HCT116 (cell line): Measurements from ENCODE around the gene SLC25A13. TPM values are rescaled to one million over a fixed set of nuclear protein-coding genes. Genes with fewer than 3 reads are reported as not detected.

Experiments used
- ATAC-seq: fragments of 200-7000 bp; cut with Tn5 transposase; 2 replicates; pipeline ENCODE4 v1.9.1; 2020; ENCODE audit warnings: mild to moderate bottlenecking, moderate library complexity
- BruUV-seq: library from RNA; stranded (reverse); fragments of 400-500 nt; replicated peaks from 2 replicates; lab custom pipeline; 2021; lab: Mats Ljungman, UMichigan
- CTCF ChIA-PET: fragments of 300-600 bp; sonication (Branson Sonifier 250); formaldehyde crosslinking; loops from one replicate; lab custom pipeline; 2021; ENCODE audit warnings: antibody characterized with exemption; lab: Charles Lee
- POLR2A ChIA-PET: fragments of 300-600, 350-600 bp; sonication (Branson Sonifier 250); formaldehyde crosslinking; loops from one replicate; lab custom pipeline; 2021; ENCODE audit warnings: antibody characterized with exemption; lab: Charles Lee
- RAD21 ChIA-PET, 2 experiments: fragments of 300-600 bp; sonication (Branson Sonifier 250); formaldehyde crosslinking; loops; one replicate each; lab custom pipeline; 2023; ENCODE audit warnings: low total read pairs in 2 of 2; ENCODE audit not compliant: uncharacterized antibody in 2 of 2, unreplicated experiment in 2 of 2, low non-redundant PET in 1 of 2; lab: Charles Lee
- DNase-seq: peaks from one replicate; pipeline ENCODE4 v3.0.0-alpha.2; 2010; ENCODE audit warnings: low read depth, low spot score
- H2AFZ ChIP-seq: fragments of 200-600 bp; shearing (Covaris generic), sonication (generic); 2 replicates; pipeline ENCODE4 v1.6.1; 2017; ENCODE audit warnings: low read depth, mixed run types, mixed read lengths, antibody characterized with exemption, low read length; ENCODE audit not compliant: poor library complexity, severe bottlenecking
- H3K27ac ChIP-seq: 2 replicates; pipeline ENCODE4 v1.5.1; 2012; ENCODE audit warnings: low read depth, low read length
- H3K27me3 ChIP-seq: fragments of 200-600 bp; sonication (generic); 2 replicates; pipeline ENCODE4 v1.6.1; 2016; ENCODE audit warnings: mixed run types, low read length, mixed read lengths; ENCODE audit not compliant: insufficient read depth
- H3K36me3 ChIP-seq, 2 experiments: fragments of 200-500 bp in 1 of 2; fragments of 200-600 bp in 1 of 2; sonication (Bioruptor generic) in 1 of 2; sonication (generic) in 1 of 2; 2 replicates each; pipeline versions ENCODE4 v1.5.1 to v1.6.1; 2014 to 2016; ENCODE audit warnings: low read length in 2 of 2, inconsistent platforms in 1 of 2, mixed read lengths in 1 of 2, mixed run types in 1 of 2; ENCODE audit not compliant: insufficient read depth in 2 of 2, control insufficient read depth in 1 of 2
- H3K4me1 ChIP-seq, 2 experiments: fragments of 200-600 bp in 1 of 2; sonication (generic) in 1 of 2; 2 replicates each; pipeline versions ENCODE4 v1.5.1 to v1.6.1; 2012 to 2017; ENCODE audit warnings: low read length in 2 of 2, inconsistent platforms in 1 of 2, mild to moderate bottlenecking in 1 of 2, mixed read lengths in 1 of 2, mixed run types in 1 of 2, moderate library complexity in 1 of 2; ENCODE audit not compliant: insufficient read depth in 2 of 2, control insufficient read depth in 1 of 2
- H3K4me2 ChIP-seq: fragments of 200-600 bp; sonication (generic); 2 replicates; pipeline ENCODE4 v1.6.1; 2017; ENCODE audit warnings: mixed run types, low read length, mixed read lengths
- H3K4me3 ChIP-seq, 2 experiments: fragments of 200-600 bp in 1 of 2; sonication (generic) in 1 of 2; replicated peaks in 1 of 2; 2 replicates each; pipeline ENCODE4 v1.5.1; 2011 to 2016; ENCODE audit warnings: low read length in 2 of 2, control low read depth in 1 of 2, low read depth in 1 of 2, mild to moderate bottlenecking in 1 of 2, mixed read lengths in 1 of 2, mixed run types in 1 of 2
- H3K79me2 ChIP-seq: fragments of 200-600 bp; sonication (generic); 2 replicates; pipeline ENCODE4 v1.6.1; 2017; ENCODE audit warnings: mild to moderate bottlenecking, mixed run types, low read length, moderate library complexity, mixed read lengths; ENCODE audit not compliant: insufficient read depth
- H3K9ac ChIP-seq: fragments of 200-600 bp; sonication (generic); 2 replicates; pipeline ENCODE4 v1.6.1; 2016; ENCODE audit warnings: low read length, mixed read lengths
- H3K9me2 ChIP-seq: fragments of 200-600 bp; sonication (generic), shearing (Covaris generic); 2 replicates; pipeline ENCODE4 v1.6.1; 2017; ENCODE audit warnings: mixed run types, mild to moderate bottlenecking, moderate library complexity; ENCODE audit not compliant: insufficient read depth
- H3K9me3 ChIP-seq, 2 experiments: fragments of 200-500 bp in 1 of 2; fragments of 200-600 bp in 1 of 2; sonication (Bioruptor generic) in 1 of 2; sonication (generic) in 1 of 2; 2 replicates each; pipeline ENCODE4 v1.6.1; 2014 to 2017; ENCODE audit warnings: low read length in 2 of 2, mixed read lengths in 2 of 2, inconsistent platforms in 1 of 2, low read depth in 1 of 2, mild to moderate bottlenecking in 1 of 2, mixed run types in 1 of 2, moderate library complexity in 1 of 2; ENCODE audit not compliant: control insufficient read depth in 1 of 2, insufficient read depth in 1 of 2
- H4K20me1 ChIP-seq: fragments of 200-600 bp; sonication (generic), shearing (Covaris generic); 2 replicates; pipeline ENCODE4 v1.6.1; 2017; ENCODE audit warnings: mixed run types, mild to moderate bottlenecking, moderate library complexity; ENCODE audit not compliant: insufficient read depth
- ATF3 ChIP-seq: IDR thresholded peaks from 2 replicates; pipeline ENCODE4 v1.6.1; 2012
- CBX3 ChIP-seq: IDR thresholded peaks from 2 replicates; pipeline ENCODE4 v1.6.1; 2012; ENCODE audit warnings: low read depth
- CEBPB ChIP-seq: IDR thresholded peaks from 2 replicates; pipeline ENCODE4 v1.6.1; 2012; ENCODE audit warnings: low read depth
- EGR1 ChIP-seq: IDR thresholded peaks from 2 replicates; pipeline ENCODE4 v1.6.1; 2012; ENCODE audit warnings: low read depth
- ELF1 ChIP-seq: IDR thresholded peaks from 2 replicates; pipeline ENCODE4 v1.6.1; 2012; ENCODE audit warnings: low read depth, borderline replicate concordance
- EZH2 ChIP-seq: fragments of 200-600 bp; sonication (generic); IDR thresholded peaks from 2 replicates; pipeline ENCODE4 v1.6.1; 2017; ENCODE audit warnings: antibody characterized with exemption, mixed run types
- FOSL1 ChIP-seq: IDR thresholded peaks from 2 replicates; pipeline ENCODE4 v1.6.1; 2012; ENCODE audit warnings: low read depth
- JUND ChIP-seq: IDR thresholded peaks from 2 replicates; pipeline ENCODE4 v1.6.1; 2012
- MAX ChIP-seq: IDR thresholded peaks from 2 replicates; pipeline ENCODE4 v1.6.1; 2012
- RAD21 ChIP-seq: IDR thresholded peaks from 2 replicates; pipeline ENCODE4 v1.6.1; 2012; ENCODE audit warnings: low read depth, mild to moderate bottlenecking
- SP1 ChIP-seq: IDR thresholded peaks from 2 replicates; pipeline ENCODE4 v1.6.1; 2012; ENCODE audit warnings: low read depth
- SRF ChIP-seq: IDR thresholded peaks from 2 replicates; pipeline ENCODE4 v1.6.1; 2012; ENCODE audit warnings: low read depth
- TCF7L2 ChIP-seq: IDR thresholded peaks from 2 replicates; pipeline ENCODE4 v1.7.0; 2011; ENCODE audit warnings: borderline replicate concordance, inconsistent platforms; ENCODE audit not compliant: insufficient read depth, insufficient read length; ENCODE audit errors: extremely low read depth
- YY1 ChIP-seq: IDR thresholded peaks from 2 replicates; pipeline ENCODE4 v1.6.1; 2011; ENCODE audit warnings: low read length, low read depth, moderate library complexity, mild to moderate bottlenecking; ENCODE audit not compliant: insufficient replicate concordance; ENCODE audit errors: extremely low read depth
- ZBTB33 ChIP-seq: IDR thresholded peaks from 2 replicates; pipeline ENCODE4 v1.6.1; 2011; ENCODE audit warnings: mild to moderate bottlenecking, low read length, moderate library complexity; ENCODE audit not compliant: insufficient replicate concordance; ENCODE audit errors: extremely low read depth
- ZFX ChIP-seq: fragments of 450-650 bp; IDR thresholded peaks from 2 replicates; pipeline ENCODE4 v1.6.1; 2017
- ZNF274 ChIP-seq: fragments of 200-500 bp; sonication (Bioruptor generic); IDR thresholded peaks from 2 replicates; pipeline ENCODE4 v1.6.1; 2014; ENCODE audit warnings: mild to moderate bottlenecking, low read depth, low read length, inconsistent platforms
- intact Hi-C: fragments of 100-400 bp; cut with micrococcal nuclease; formaldehyde crosslinking; loops from 2 replicates; pipeline ENCODE4 v1.10.0; 2022
- total RNA-seq: library from RNA; stranded (reverse); gene quantifications from one replicate; pipeline ENCODE4 v1.2.1, GENCODE V29; 2021; ENCODE audit not compliant: unreplicated experiment

SLC25A13 gene
- total RNA-seq, 1 experiment from 2014 or later: 19.3 TPM

GRCh38 chr7:96181174-96181573 is 140.7 kb downstream of the SLC25A13 start (continued):
- TF ChIP-seq TCF7L2: no peak

GRCh38 chr7:96179837-96180236 is 142.1 kb downstream of the SLC25A13 start:
- ChIA-PET CTCF (no interaction called here), RAD21 (no interaction called here), POLR2A (no interaction called here)
- intact Hi-C loops: loop anchor here (2.0 kb wide), 1 partner anchor 847 kb away; no protein-coding TSS in a partner anchor
- H3K9ac ChIP-seq: no peak overlapping the region
- H3K4me1 ChIP-seq: no peaks in the 10 kb centered on the region
- no peaks in the 10 kb centered on the region for H3K9me2 ChIP-seq
- no peak overlapping the region for H2AFZ ChIP-seq
- no peak overlapping the region for H3K27ac ChIP-seq
- no TSS peak for BruUV-seq
- H3K36me3 ChIP-seq: peaks cover 7 to 9% of the 10 kb centered on the region in 2 experiments; a peak in 2 of 4 replicates
- H3K9me3 ChIP-seq: no peaks in the 10 kb centered on the region
- TF ChIP-seq RAD21 (peak; percentile 37), CBX3 (no peak), EZH2 (no peak), MAX (no peak), EGR1 (no peak)
- no peak overlapping the region for H3K4me3 ChIP-seq
- H3K79me2 ChIP-seq: no peaks in the 10 kb centered on the region
- no peak for DNase-seq
- no peak for ATAC-seq
- H3K27me3 ChIP-seq: no peaks in the 10 kb centered on the region
- H4K20me1 ChIP-seq: no peaks in the 10 kb centered on the region
- no peak overlapping the region for H3K4me2 ChIP-seq

GRCh38 chr7:96179341-96179740 is 142.6 kb downstream of the SLC25A13 start:
- no peaks in the 10 kb centered on the region for H3K9me3 ChIP-seq
- intact Hi-C loops: no loop called here
- H4K20me1 ChIP-seq: no peaks in the 10 kb centered on the region
- RAD21 ChIA-PET: no interaction called here
- no peak overlapping the region for H3K4me3 ChIP-seq
- BruUV-seq: no TSS peak
- peaks cover 7 to 9% of the 10 kb centered on the region in 2 experiments; a peak in 2 of 4 replicates for H3K36me3 ChIP-seq
- POLR2A ChIA-PET: no interaction called here
- H3K27ac ChIP-seq: no peak overlapping the region
- no peaks in the 10 kb centered on the region for H3K4me1 ChIP-seq
- H3K79me2 ChIP-seq: no peaks in the 10 kb centered on the region
- DNase-seq: no peak
- H3K27me3 ChIP-seq: no peaks in the 10 kb centered on the region
- H3K9me2 ChIP-seq: no peaks in the 10 kb centered on the region
- CTCF ChIA-PET: no interaction called here
- TF ChIP-seq ELF1 (no peak), EGR1 (no peak), FOSL1 (no peak), ZFX (no peak), SRF (no peak), CEBPB (no peak), ZNF274 (no peak), RAD21 (no peak), JUND (no peak), SP1 (no peak), YY1 (no peak), ATF3 (no peak), ZBTB33 (no peak), MAX (no peak), CBX3 (no peak)
- H3K9ac ChIP-seq: no peak overlapping the region
- ATAC-seq: no peak
- no peak overlapping the region for H3K4me2 ChIP-seq
- H2AFZ ChIP-seq: no peak overlapping the region
